T-cell (primary cell): ENCODE results near the gene P2RY14. TPM values are rescaled to one million over a fixed set of nuclear protein-coding genes. Genes with fewer than 3 reads are reported as not detected.

Experiments
- ATAC-seq, 4 experiments: fragments of 200-7000 bp in 3 of 4; fragments of 150-1000 bp in 1 of 4; cut with Tn5 transposase; replicated peaks in 1 of 4; 1 replicate in 3 of 4; 2 replicates in 1 of 4; pipeline ENCODE4 v1.10.0; 2021; ENCODE audit warnings: moderate library complexity in 3 of 4, mild to moderate bottlenecking in 2 of 4, moderate number of reproducible peaks in 1 of 4
- CTCF ChIA-PET, 2 donors: fragments of 300-600 bp; sonication (Branson Sonifier 250); formaldehyde crosslinking; loops; one replicate each; lab custom pipeline; 2022; ENCODE audit warnings: antibody characterized with exemption in 2 of 2; lab: Charles Lee
- POLR2A ChIA-PET, 2 donors: fragments of 300-600 bp; sonication (Branson Sonifier 250); formaldehyde crosslinking; loops; one replicate each; lab custom pipeline; 2022; ENCODE audit warnings: antibody characterized with exemption in 2 of 2; lab: Charles Lee
- DNase-seq, 35 experiments: peaks; one replicate each; pipeline versions ENCODE4 v3.0.0 to v3.0.0-alpha.2; 2013 to 2023
- H3K27ac ChIP-seq: one replicate; pipeline ENCODE4 v1.5.1; 2013; ENCODE audit warnings: low read length
- H3K27me3 ChIP-seq, 2 experiments: replicated peaks in 1 of 2; 1 replicate in 1 of 2; 2 replicates in 1 of 2; pipeline versions ENCODE4 v1.6.1 to v1.7.0; 2013; ENCODE audit warnings: low read length in 1 of 2, mixed read lengths in 1 of 2; ENCODE audit not compliant: control insufficient read depth in 2 of 2, insufficient read depth in 2 of 2; ENCODE audit errors: extremely low read depth in 1 of 2
- H3K36me3 ChIP-seq, 2 donors: 1 replicate in 1 of 2; 2 replicates in 1 of 2; pipeline versions ENCODE4 v1.6.1 to v1.7.0; 2013; ENCODE audit warnings: low read length in 1 of 2; ENCODE audit not compliant: control insufficient read depth in 2 of 2, insufficient read depth in 1 of 2; ENCODE audit errors: extremely low read depth in 1 of 2
- H3K4me1 ChIP-seq, 2 experiments: 1 replicate in 1 of 2; 2 replicates in 1 of 2; pipeline versions ENCODE4 v1.6.1 to v1.7.0; 2013; ENCODE audit warnings: low read length in 2 of 2, mixed read lengths in 1 of 2; ENCODE audit not compliant: insufficient read depth in 2 of 2, control insufficient read depth in 1 of 2; ENCODE audit errors: extremely low read depth in 1 of 2
- H3K4me3 ChIP-seq, 2 donors: 1 replicate in 1 of 2; 2 replicates in 1 of 2; pipeline versions ENCODE4 v1.5.1 to v1.7.0; 2013; ENCODE audit warnings: mild to moderate bottlenecking in 2 of 2, low read length in 1 of 2, moderate library complexity in 1 of 2; ENCODE audit not compliant: control insufficient read depth in 1 of 2; ENCODE audit errors: extremely low read depth in 1 of 2
- H3K9me3 ChIP-seq: 2 replicates; pipeline ENCODE4 v1.7.0; 2013
- H3K27ac Mint-ChIP-seq, 2 donors: one replicate each; pipeline ENCODE4 v1.8.0; 2020 to 2021; ENCODE audit warnings: mild to moderate bottlenecking in 2 of 2, mixed read lengths in 2 of 2
- H3K27me3 Mint-ChIP-seq, 2 donors: one replicate each; pipeline ENCODE4 v1.8.0; 2021 to 2022; ENCODE audit warnings: mixed read lengths in 2 of 2
- H3K36me3 Mint-ChIP-seq: one replicate; pipeline ENCODE4 v1.8.0; 2021; ENCODE audit warnings: mixed read lengths
- H3K4me1 Mint-ChIP-seq, 3 donors: one replicate each; pipeline ENCODE4 v1.8.0; 2020 to 2022; ENCODE audit warnings: mixed read lengths in 3 of 3, mild to moderate bottlenecking in 1 of 3
- H3K4me3 Mint-ChIP-seq, 3 donors: one replicate each; pipeline ENCODE4 v1.8.0; 2020 to 2022; ENCODE audit warnings: mild to moderate bottlenecking in 3 of 3, mixed read lengths in 3 of 3, moderate library complexity in 3 of 3
- H3K9me3 Mint-ChIP-seq, 3 donors: one replicate each; pipeline ENCODE4 v1.8.0; 2020 to 2022; ENCODE audit warnings: mixed read lengths in 3 of 3
- WGBS: methylation state at CpG from one replicate; pipeline ENCODE4 v1.1.5; 2013; ENCODE audit warnings: missing lambda C conversion rate; ENCODE audit not compliant: insufficient coverage; 5-methylcytosine and 5-hydroxymethylcytosine counted together
- total RNA-seq, 35 experiments: library from RNA in 6 of 35; stranded (reverse) in 6 of 35; fragments of 120-200 nt in 1 of 35; gene quantifications; one replicate each; pipeline versions ENCODE4 v1.2.1 to v1.2.4 and lab custom pipeline; 2013 to 2026

The P2RY14 gene
- total RNA-seq, 5 donors from 2014 or later (not counting 1 experiment from before 2014, with no cell fraction given): 0.30 to 0.73 (median 0.58) TPM

GRCh38 chr3:151196434-151196833, 81.9 kb downstream of the P2RY14 start:
- Mint-ChIP-seq H3K9me3 (peaks cover 0 to 4% (median 2%) of the 10 kb centered on the region in 3 donors), H3K4me3 (no peak overlapping the region), H3K4me1 (peaks cover 34 to 40% (median 37%) of the 10 kb centered on the region in 3 donors), H3K27ac (peak overlapping the region in 1 of 2 donors; percentile 62), H3K36me3 (peaks cover 28% of the 10 kb centered on the region), H3K27me3 (no peaks in the 10 kb centered on the region)
- Histone ChIP-seq H3K9me3 (peaks cover 4% of the 10 kb centered on the region), H3K4me1 (peaks cover 15 to 22% of the 10 kb centered on the region in 2 experiments), H3K27ac (no peak overlapping the region), H3K4me3 (no peak overlapping the region), H3K36me3 (peaks cover 5 to 15% of the 10 kb centered on the region in 2 donors), H3K27me3 (no peaks in the 10 kb centered on the region)
- ATAC-seq (no peak), DNase-seq (no peak)
- ChIA-PET CTCF (interaction anchor here in 1 of 2 donors (0.7 to 0.9 kb wide), 2 partner anchors 18 to 29 kb away, joined by 3 read pairs; no protein-coding TSS in a partner anchor), POLR2A (interaction anchor here in 1 of 2 donors (0.6 kb wide), 1 partner anchor 648 kb away, joined by 3 read pairs; no protein-coding TSS in a partner anchor)

GRCh38 chr3:151195826-151196225, 82.5 kb downstream of the P2RY14 start:
- Mint-ChIP-seq H3K9me3 (peaks cover 0 to 4% (median 2%) of the 10 kb centered on the region in 3 donors), H3K4me3 (no peak overlapping the region), H3K36me3 (peaks cover 23% of the 10 kb centered on the region), H3K4me1 (peaks cover 28 to 35% (median 32%) of the 10 kb centered on the region in 3 donors), H3K27me3 (no peaks in the 10 kb centered on the region), H3K27ac (peak overlapping the region in 1 of 2 donors; percentile 62)
- Histone ChIP-seq H3K4me1 (peaks cover 15 to 19% of the 10 kb centered on the region in 2 experiments), H3K4me3 (no peak overlapping the region), H3K27ac (no peak overlapping the region), H3K36me3 (peaks cover 5 to 15% of the 10 kb centered on the region in 2 donors), H3K9me3 (peaks cover 4% of the 10 kb centered on the region), H3K27me3 (no peaks in the 10 kb centered on the region)
- ChIA-PET CTCF (interaction anchor here in 1 of 2 donors (0.9 kb wide), 1 partner anchor 30 kb away, joined by 3 read pairs; no protein-coding TSS in a partner anchor), POLR2A (no interaction called here)
- ATAC-seq (no peak), DNase-seq (no peak)
- WGBS: no CpG with 5 or more reads among the region's 1 CpG

DNA sequence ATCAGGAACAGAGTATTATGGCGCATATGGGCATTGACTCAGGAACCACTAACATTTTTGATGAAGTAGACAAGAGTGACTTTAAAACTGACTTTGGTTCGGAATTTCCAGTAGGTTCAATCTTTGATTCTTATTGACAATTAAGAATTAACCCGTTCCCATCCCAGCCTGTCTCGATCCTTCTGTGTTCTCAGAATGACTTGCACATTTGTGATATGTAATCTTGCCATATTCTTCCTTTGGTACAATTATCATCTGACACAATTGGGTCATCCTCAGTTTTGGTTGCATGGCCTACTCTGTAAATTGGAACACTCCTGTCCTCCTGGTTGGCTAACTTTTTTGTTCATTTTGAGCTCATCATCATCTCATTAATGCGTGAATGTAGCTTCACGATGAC, 85.8 kb downstream of the P2RY14 start:
- ATAC-seq (no peak), DNase-seq (no peak)
- H3K4me1 ChIP-seq: peaks cover 0 to 8% of the 10 kb centered on the region in 2 experiments
- peaks cover 19 to 23% (median 19%) of the 10 kb centered on the region in 3 donors for H3K4me1 Mint-ChIP-seq
- H3K36me3 Mint-ChIP-seq: peaks cover 4% of the 10 kb centered on the region
- no peak overlapping the region for H3K4me3 Mint-ChIP-seq
- H3K27ac ChIP-seq: no peak overlapping the region
- H3K27me3 Mint-ChIP-seq: no peaks in the 10 kb centered on the region
- H3K9me3 Mint-ChIP-seq: peaks cover 0 to 4% (median 0%) of the 10 kb centered on the region in 3 donors
- no peaks in the 10 kb centered on the region for H3K36me3 ChIP-seq
- 42% methylated on average over 2 of the region's 6 CpGs for WGBS
- CTCF ChIA-PET: no interaction called here
- POLR2A ChIA-PET: no interaction called here
- no peaks in the 10 kb centered on the region for H3K27me3 ChIP-seq
- no peak overlapping the region for H3K4me3 ChIP-seq
- H3K27ac Mint-ChIP-seq: no peak overlapping the region
- H3K9me3 ChIP-seq: no peaks in the 10 kb centered on the region

DNA sequence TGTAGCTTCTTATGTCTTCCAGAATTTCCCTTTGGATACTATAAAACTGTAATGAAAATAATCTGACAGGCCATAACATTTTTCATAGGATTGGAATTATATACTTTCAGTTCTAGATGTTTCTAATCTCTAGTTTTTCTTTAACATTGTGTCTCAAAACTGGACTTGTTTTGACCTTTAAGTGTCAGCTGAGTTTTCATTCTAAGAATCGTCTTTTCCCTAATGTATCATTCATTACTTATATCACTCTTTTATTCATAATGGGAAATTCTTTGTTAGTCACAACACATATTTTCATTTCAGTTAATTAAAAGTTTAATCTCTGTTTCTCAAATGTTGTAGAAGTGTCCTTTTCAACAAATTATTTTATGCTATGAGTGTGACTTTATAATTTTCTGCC, 87.2 kb downstream of the P2RY14 start:
- CTCF ChIA-PET: no interaction called here
- no peak overlapping the region for H3K4me3 Mint-ChIP-seq
- no CpG with 5 or more reads among the region's 1 CpG for WGBS
- no peaks in the 10 kb centered on the region for H3K36me3 Mint-ChIP-seq
- no peaks in the 10 kb centered on the region for H3K27me3 Mint-ChIP-seq
- H3K4me1 ChIP-seq: peaks cover 0 to 8% of the 10 kb centered on the region in 2 experiments
- no peak for DNase-seq
- no peak for ATAC-seq
- POLR2A ChIA-PET: no interaction called here
- H3K4me3 ChIP-seq: no peak overlapping the region
- H3K9me3 ChIP-seq: no peaks in the 10 kb centered on the region
- H3K27ac ChIP-seq: no peak overlapping the region
- peaks cover 21 to 26% (median 21%) of the 10 kb centered on the region in 3 donors for H3K4me1 Mint-ChIP-seq
- no peak overlapping the region for H3K27ac Mint-ChIP-seq
- no peaks in the 10 kb centered on the region for H3K36me3 ChIP-seq
- H3K27me3 ChIP-seq: no peaks in the 10 kb centered on the region
- peaks cover 0 to 4% (median 0%) of the 10 kb centered on the region in 3 donors for H3K9me3 Mint-ChIP-seq

DNA sequence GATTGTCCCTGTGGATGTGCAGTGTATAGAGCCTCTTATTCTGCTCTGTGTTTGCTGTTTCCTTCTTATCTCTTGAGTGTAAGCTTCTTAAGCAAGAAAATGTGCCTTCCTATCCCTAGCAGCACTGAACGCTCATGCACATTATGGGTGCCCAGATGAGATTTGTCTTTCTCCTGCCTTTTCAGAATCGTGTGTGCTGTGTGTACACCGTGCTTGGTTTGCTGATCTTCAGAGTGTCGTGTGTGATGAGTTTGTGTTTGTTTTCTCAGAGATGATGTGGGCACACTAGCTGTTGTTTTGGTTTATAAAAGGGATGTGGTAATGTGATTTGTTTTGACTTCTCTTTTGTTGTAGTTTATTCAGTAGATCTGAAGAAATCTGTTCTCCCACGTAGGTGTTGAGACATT, 95.1 kb downstream of the P2RY14 start:
- no peaks in the 10 kb centered on the region for H3K27me3 Mint-ChIP-seq
- H3K36me3 Mint-ChIP-seq: no peaks in the 10 kb centered on the region
- Histone ChIP-seq H3K27ac (peak overlapping the region; percentile 33), H3K4me1 (peaks cover 5 to 12% of the 10 kb centered on the region in 2 experiments), H3K4me3 (no peak overlapping the region), H3K36me3 (no peaks in the 10 kb centered on the region), H3K9me3 (no peaks in the 10 kb centered on the region), H3K27me3 (no peaks in the 10 kb centered on the region)
- 7% methylated on average over 3 of the region's 5 CpGs for WGBS
- DNase-seq (peak in 10 of 35 experiments; percentile 5 to 50 (median 16)), ATAC-seq (peak; percentile 71 to 88 (median 86))
- peak overlapping the region; percentile 58 to 68 (median 62) for H3K4me3 Mint-ChIP-seq
- H3K4me1 Mint-ChIP-seq: peaks cover 31 to 44% (median 33%) of the 10 kb centered on the region in 3 donors
- POLR2A ChIA-PET: no interaction called here
- CTCF ChIA-PET: interaction anchor here (0.6 to 2.7 kb wide), 6 partner anchors 15 to 88 kb away, joined by 3 to 13 read pairs (median 3); partner anchors contain the start of gene GPR171 (in 1 of the 2)
- H3K9me3 Mint-ChIP-seq: no peaks in the 10 kb centered on the region
- H3K27ac Mint-ChIP-seq: peak overlapping the region; percentile 85 to 91

DNA sequence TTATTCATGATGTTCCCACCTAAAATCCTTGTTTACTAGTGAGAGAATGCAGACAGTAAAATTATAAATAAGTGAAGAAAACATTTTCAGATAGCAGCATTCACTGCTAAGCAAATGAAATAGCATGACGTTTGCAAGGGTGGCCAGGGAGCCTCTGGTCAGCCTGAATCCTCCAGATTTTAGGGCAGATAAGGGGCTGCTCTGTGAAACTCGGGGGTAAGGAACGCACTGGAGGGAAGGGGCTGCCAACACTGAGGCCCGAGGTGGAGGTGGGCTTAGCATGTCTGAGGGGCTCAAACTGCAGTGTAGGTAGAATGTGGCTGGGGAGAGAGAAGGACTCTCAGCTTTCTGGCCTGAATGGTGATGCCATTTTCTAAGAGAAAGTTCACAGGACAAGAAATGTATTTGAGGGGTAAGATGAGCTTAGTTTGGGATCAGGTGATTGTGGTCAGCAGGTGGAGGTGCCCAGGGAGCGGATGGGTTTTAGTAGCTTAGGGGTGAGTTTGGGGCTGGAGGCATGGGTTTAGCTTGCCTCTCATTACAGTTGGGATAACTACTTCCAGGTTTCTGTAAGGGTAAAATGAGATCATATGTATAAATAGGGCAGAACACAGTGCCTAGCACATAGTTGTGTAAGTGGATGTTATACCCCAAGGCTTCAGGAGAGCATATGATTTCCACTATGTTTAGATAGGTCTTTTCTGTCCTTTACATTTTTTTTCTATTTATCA, 95.8 kb downstream of the P2RY14 start:
- WGBS: 89% methylated on average over 5 of the region's 5 CpGs
- H3K27me3 Mint-ChIP-seq: no peaks in the 10 kb centered on the region
- Histone ChIP-seq H3K36me3 (no peaks in the 10 kb centered on the region), H3K4me1 (peaks cover 5 to 12% of the 10 kb centered on the region in 2 experiments), H3K27me3 (no peaks in the 10 kb centered on the region), H3K9me3 (no peaks in the 10 kb centered on the region), H3K27ac (peak overlapping the region; percentile 33), H3K4me3 (no peak overlapping the region)
- H3K36me3 Mint-ChIP-seq: no peaks in the 10 kb centered on the region
- no peaks in the 10 kb centered on the region for H3K9me3 Mint-ChIP-seq
- DNase-seq (no peak), ATAC-seq (no peak)
- H3K4me3 Mint-ChIP-seq: peak overlapping the region in 1 of 3 donors; percentile 68
- ChIA-PET POLR2A (interaction anchor here in 1 of 2 donors (1.2 kb wide), 1 partner anchor 20 kb away, joined by 6 read pairs; the partner anchor contains the start of gene GPR171), CTCF (interaction anchor here (0.6 to 2.7 kb wide), 8 partner anchors 14 to 1049 kb away, joined by 3 to 13 read pairs (median 3); partner anchors contain the start of gene GPR171 (in 1 of the 2))
- H3K4me1 Mint-ChIP-seq: peaks cover 31 to 45% (median 33%) of the 10 kb centered on the region in 3 donors
- peak overlapping the region; percentile 85 to 91 for H3K27ac Mint-ChIP-seq
